Measurements from ENCODE around the gene LEO1. TPM values are rescaled to one million over a fixed set of nuclear protein-coding genes. Genes with fewer than 3 reads are reported as not detected.

The LEO1 gene
- total and polyA plus RNA-seq, 2 of the 13 experiments (the other 11 are each of a cell fraction or from before 2014, with no cell fraction given), result 17.0 to 60.3 TPM

- TF ChIP-seq ZHX2 (IDR thresholded peaks at IDR 0.05; ENCODE audit: low read depth) (no peak), ZHX2 (CRISPR knock-in tag; IDR thresholded peaks at IDR 0.05; ENCODE audit: borderline replicate concordance) (no peak; the same call in 1 of the 2 replicates), HDAC2 (CRISPR knock-in tag; IDR thresholded peaks at IDR 0.05) (peak; percentile 4; the same call in 1 of the 2 replicates), ZXDC (CRISPR knock-in tag; IDR thresholded peaks at IDR 0.05) (peak; percentile 17; the same call in 1 of the 2 replicates), PRDM15 (CRISPR knock-in tag; IDR thresholded peaks at IDR 0.05) (0 out of 2 replicates have a peak, but pooled peaks have one; percentile 62), RBFOX2 (IDR thresholded peaks at IDR 0.05; ENCODE audit: low read depth, low read length) (peak; percentile 21), CAMTA2 (CRISPR knock-in tag; IDR thresholded peaks at IDR 0.05; ENCODE audit: borderline replicate concordance) (no peak), HMG20B (CRISPR knock-in tag; conservative IDR thresholded peaks at IDR 0.05) (no peak)
- TF ChIP-seq, protein P1, sequence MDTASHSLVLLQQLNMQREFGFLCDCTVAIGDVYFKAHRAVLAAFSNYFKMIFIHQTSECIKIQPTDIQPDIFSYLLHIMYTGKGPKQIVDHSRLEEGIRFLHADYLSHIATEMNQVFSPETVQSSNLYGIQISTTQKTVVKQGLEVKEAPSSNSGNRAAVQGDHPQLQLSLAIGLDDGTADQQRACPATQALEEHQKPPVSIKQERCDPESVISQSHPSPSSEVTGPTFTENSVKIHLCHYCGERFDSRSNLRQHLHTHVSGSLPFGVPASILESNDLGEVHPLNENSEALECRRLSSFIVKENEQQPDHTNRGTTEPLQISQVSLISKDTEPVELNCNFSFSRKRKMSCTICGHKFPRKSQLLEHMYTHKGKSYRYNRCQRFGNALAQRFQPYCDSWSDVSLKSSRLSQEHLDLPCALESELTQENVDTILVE (CRISPR knock-in tag; IDR thresholded peaks at IDR 0.05), result peak; percentile 45; the same call in 1 of the 2 replicates
- TF ChIP-seq, protein P2, sequence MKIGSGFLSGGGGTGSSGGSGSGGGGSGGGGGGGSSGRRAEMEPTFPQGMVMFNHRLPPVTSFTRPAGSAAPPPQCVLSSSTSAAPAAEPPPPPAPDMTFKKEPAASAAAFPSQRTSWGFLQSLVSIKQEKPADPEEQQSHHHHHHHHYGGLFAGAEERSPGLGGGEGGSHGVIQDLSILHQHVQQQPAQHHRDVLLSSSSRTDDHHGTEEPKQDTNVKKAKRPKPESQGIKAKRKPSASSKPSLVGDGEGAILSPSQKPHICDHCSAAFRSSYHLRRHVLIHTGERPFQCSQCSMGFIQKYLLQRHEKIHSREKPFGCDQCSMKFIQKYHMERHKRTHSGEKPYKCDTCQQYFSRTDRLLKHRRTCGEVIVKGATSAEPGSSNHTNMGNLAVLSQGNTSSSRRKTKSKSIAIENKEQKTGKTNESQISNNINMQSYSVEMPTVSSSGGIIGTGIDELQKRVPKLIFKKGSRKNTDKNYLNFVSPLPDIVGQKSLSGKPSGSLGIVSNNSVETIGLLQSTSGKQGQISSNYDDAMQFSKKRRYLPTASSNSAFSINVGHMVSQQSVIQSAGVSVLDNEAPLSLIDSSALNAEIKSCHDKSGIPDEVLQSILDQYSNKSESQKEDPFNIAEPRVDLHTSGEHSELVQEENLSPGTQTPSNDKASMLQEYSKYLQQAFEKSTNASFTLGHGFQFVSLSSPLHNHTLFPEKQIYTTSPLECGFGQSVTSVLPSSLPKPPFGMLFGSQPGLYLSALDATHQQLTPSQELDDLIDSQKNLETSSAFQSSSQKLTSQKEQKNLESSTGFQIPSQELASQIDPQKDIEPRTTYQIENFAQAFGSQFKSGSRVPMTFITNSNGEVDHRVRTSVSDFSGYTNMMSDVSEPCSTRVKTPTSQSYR (CRISPR knock-in tag; IDR thresholded peaks at IDR 0.05; ENCODE audit: borderline replicate concordance), result peak; percentile 86
These were observed 48.0 kb upstream of the LEO1 start (continued) for GRCh38 chr15:52019394-52020220.

All from HepG2 (cell line).